Activated CD8-positive, alpha-beta memory T cell treated with anti-CD3 and anti-CD28 coated beads for 4 hours (primary cell): ENCODE measurements around the gene PLCB1.
"Not testable (repeated sequence)": the region's sequence is repeated elsewhere in the genome, so short reads cannot be mapped to it uniquely, and the experiment has no call there.

ENCODE experiments used
- DNase-seq, 2 donors: peaks; one replicate each; pipeline ENCODE4 v3.0.0-alpha.2; 2020; ENCODE audit warnings: low read depth in 2 of 2

Gene PLCB1

DNA sequence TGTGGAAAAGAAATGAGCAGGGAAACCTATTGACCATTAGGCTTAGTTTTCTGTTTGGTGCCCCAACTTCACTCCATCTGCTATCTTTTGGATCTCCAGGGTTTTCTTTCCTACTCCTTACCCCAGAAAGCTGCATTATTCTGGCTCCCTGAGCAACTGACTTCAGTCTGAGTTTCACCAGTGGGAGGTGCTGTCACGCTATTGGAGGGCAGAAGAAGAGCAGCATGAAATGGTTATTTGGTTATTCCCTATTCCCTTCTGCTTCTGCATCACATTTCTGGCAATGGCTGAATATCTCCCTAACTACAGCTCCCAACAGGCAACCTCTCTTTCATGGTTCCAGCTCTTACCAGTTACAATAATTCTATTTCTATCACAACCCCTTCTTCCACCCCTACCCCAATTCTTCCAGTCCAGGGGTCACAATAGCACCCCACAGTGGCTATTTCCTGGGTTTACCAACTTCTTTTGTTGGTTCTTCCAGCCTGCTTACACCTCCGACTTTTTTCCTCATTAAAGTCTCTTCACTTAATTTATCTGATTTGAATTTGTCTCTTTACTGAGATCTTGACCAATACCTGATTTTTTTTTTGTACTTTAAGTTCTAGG, 311.5 kb downstream of the PLCB1 start:
- DNase-seq, result no peak

GRCh38 chr20:8447262-8448120, 315.4 kb downstream of the PLCB1 start:
- no peak for DNase-seq

GRCh38 chr20:8449123-8449522, 317.1 kb downstream of the PLCB1 start:
- no peak for DNase-seq

DNA sequence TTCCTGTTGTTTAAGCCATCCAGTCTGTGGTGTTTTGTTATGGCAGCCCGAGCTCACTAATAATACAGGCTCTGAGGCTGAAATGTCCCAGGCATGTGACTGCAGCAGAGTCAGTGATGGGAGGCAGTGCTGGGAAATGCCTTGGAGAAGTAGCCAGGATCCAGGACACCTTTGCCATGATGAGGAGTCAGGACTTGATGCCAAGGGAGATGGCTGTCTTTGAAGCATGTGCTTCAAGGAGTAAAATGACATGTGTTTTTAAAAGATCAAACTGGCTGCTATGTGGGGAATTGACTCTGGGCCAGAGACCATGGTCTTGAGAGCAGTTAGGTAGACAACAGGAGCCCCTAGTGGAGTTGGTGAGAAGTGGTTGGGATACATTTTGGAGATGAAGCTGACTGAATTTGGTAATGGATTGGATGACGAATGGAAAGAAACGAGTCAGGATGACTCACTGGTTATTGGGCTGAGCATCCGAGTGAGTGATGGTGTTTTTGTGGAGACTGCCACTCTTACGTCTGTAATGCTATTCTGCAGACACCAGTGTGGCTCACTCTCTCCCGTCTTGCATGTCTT, 322.2 kb downstream of the PLCB1 start:
- no peak for DNase-seq

- no peak for DNase-seq
Observed at GRCh38 chr20:8456765-8457164, 324.7 kb downstream of the PLCB1 start.

DNA sequence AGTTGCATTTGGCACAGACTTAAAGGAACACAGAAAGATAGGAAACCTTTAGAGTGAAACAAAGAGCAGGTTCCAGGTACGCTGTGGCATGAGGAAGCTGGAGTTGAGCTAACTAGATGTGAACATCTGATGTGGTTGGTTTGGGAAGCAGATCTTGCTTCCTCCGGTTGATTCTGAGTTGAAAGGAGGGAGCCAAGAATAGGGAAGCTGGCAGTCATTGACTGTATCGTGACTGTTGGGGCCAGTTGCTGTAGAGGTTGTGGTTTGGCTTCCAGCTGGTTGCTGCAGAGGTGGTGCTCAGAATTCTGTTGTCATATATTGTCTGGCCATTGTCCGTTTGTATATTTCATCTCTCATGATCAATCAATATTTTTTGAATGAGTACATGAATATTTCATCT, 325.9 kb downstream of the PLCB1 start:
- DNase-seq, result no peak

- no peak for DNase-seq
Observed at GRCh38 chr20:8461186-8461585, 329.1 kb downstream of the PLCB1 start.

DNA sequence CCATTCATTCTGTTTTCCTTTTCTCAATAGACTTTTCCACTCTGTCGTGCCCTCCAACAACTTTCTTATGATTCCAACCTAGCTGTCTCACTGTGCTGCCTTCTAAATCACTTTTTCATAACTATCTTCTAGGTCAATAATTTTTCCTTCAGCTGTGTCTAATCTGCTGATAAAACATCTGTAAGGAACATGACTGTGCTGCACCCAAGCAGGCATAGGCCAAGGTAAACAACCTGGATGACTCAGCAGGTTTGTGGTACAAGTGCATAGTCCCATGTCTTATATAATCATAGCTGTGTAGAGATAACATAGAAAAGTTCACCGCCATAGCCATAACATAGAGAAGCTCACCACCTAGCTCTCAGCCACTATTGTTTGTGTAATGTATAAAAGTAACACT, 332.3 kb downstream of the PLCB1 start:
- DNase-seq, result no peak

DNA sequence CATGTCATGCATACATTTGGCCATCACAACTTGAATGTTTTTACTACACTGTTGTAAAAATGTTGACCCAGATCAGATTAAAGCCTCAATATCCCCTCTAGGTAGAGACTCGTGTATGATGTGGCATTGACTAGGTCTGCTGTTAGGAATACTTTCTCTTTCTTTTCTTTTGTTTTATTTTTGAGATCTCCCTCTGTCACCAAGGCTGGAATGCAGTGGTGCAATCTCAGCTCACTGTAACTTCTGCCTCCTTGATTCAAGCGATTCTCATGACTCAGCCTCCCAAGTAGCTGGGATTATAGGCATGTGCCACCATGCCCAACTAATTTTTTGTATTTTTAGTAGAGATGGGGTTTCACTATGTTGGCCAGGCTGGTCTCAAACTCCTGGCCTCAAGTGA, 334.7 kb downstream of the PLCB1 start:
- not testable (repeated sequence) for DNase-seq

DNA sequence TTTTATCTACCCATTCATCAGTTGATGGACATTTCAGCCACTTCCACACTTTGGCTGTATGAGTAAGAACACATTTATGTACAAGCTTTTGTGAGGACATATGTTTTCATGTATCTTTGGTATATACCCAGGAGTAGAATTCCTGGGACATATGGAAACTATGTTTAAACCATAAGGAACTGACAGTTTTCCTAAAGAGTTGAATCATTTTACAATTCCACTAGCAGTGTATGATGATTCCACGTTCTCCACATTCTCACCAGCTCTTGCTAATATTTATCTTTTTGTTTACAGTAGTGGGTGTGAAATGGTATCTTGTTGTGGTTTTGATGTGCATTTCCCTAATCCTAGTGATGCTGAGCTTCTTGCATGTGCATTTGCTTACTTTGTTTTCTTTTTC, 338.1 kb downstream of the PLCB1 start:
- DNase-seq, result no peak

- no peak for DNase-seq
Observed at GRCh38 chr20:8471465-8471864, 339.4 kb downstream of the PLCB1 start.

- no peak for DNase-seq
Observed at GRCh38 chr20:8473459-8473858, 341.4 kb downstream of the PLCB1 start.

DNA sequence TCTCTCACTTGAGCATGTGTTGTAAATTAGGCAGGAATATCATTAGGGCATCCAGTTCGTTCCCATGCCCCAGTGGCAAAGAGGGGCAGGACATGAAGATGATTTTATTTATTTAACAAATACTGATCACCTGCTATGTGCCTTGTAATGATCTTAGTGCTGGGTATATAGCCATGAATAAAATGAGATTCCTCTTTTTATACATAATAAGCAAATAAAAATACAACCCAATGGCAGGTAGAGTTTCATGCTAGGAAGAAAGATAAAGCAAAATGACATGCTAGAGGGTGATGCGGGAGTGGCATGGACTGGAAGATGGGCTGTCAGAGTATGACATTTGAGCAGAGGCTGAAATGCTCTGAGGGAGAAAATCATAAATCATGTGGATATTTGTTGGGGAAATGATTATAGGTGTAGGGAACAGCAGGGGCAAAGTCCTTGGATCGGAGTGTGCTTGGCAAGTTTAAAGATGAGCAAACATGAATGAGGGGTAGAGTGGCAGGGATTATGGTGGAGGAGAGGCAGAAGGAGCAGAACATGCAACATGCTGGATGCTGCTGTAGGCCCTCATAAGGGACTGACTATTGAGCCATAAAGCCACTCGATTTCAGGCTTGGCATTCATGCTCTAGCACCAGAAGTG, 342.1 kb downstream of the PLCB1 start:
- DNase-seq, result no peak

GRCh38 chr20:8476021-8476420, 344.0 kb downstream of the PLCB1 start:
- DNase-seq, result no peak

DNA sequence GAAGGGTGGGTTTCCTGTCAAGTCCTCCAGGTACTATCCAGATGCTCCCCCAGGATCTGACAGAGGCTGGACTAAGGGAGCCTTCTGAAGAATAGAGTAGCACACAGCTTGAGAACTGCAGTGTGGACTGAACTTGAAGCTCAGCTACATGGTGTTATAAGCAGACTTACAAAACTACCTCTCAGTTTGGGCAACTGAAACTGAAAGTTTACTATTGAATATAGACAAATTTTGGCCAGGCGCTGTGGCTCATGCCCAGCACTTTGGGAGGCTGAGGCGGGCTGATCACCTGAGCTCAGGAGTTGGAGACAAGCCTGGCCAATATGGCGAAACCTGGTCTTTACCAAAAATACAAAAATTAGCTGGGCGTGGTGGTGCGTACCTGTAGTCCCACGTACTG, 348.5 kb downstream of the PLCB1 start:
- DNase-seq, result no peak

DNA sequence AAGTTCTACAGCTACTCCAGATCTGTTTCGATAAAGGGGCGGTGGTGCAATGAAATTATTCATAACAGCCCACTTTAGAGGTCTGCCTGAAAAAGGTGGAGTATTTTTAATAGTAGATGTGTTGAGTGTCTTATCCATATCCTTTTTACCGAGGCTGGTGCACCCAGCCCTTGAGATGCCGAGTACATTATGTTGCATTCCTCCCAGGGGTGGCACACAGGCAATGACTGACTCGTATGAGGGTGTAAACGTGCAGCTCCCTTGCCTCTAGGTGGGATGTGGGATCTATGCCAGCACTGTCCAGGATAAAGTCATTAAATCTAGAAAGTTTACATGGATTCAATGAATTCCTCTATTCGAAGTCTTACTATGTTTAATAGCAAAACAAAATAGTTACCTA, 355.6 kb downstream of the PLCB1 start:
- DNase-seq, result no peak

DNA sequence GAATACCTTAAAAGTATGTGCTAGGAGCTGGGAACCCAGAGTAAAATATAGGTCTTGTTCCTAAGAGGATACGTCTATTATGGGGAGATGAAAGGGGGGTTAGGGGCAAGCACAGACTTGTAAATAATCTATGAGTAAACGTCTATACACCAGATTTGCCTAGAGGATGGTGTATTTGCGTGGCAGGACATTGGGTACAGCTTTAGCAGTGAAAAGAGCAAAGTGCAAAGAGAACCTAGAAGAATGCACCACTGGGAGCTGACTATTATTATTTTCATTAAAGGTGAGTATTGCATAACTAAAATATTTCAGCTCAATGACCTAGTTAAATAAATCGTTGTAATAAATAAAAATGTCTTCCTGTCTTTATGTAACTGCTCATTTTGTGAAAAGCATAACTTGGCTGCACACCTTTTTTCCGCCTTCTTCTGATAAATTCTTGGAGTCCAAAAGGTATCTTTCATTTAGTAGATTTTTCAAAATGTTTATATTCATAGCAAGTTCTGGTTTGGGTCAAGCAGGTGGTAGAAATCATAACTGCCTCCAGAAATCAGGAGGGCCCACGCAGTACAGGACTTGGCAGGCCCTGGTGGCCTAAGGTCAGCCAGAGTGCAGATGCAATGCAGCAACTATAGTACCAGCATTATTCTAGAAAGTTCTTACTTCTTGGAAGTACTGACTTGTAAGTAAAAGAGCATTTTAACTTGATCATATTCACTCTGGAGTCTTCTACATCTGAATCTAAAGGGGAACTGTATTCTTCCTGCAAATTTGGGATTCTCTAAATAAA, 357.2 kb downstream of the PLCB1 start:
- DNase-seq, result no peak

- DNase-seq, result no peak
Observed at GRCh38 chr20:8490076-8490830, 358.2 kb downstream of the PLCB1 start.

- no peak for DNase-seq
Observed at GRCh38 chr20:8492173-8492572, 360.1 kb downstream of the PLCB1 start.

GRCh38 chr20:8498571-8498970, 366.5 kb downstream of the PLCB1 start:
- no peak for DNase-seq

GRCh38 chr20:8504030-8504429, 372.0 kb downstream of the PLCB1 start:
- DNase-seq, result no peak
